Measurements from ENCODE around the gene CDH4. TPM values are rescaled to one million over a fixed set of nuclear protein-coding genes. Genes with fewer than 3 reads are reported as not detected.

Gene CDH4
- total RNA-seq, 1 experiment from 2014 or later: not detected

- no peaks in the 10 kb centered on the region for H3K36me3 ChIP-seq (ENCODE audit: control insufficient read depth, insufficient read depth, low read length)
- ChIA-PET POLR2A (no interaction called here), CTCF (interaction anchor here (0.8 kb wide), 1 partner anchor 54 kb away, joined by 3 read pairs; no protein-coding TSS in a partner anchor)
- peaks cover under 1% of the 10 kb centered on the region; the same call in 1 of the 2 replicates for H3K9me3 ChIP-seq
- H3K27me3 ChIP-seq (replicated peaks; ENCODE audit: control insufficient read depth, insufficient read depth, low read length): no peaks in the 10 kb centered on the region; the same call in none of the 2 replicates
- H3K27ac Mint-ChIP-seq (ENCODE audit: unreplicated experiment): no peak overlapping the region
- no TSS peak for BruUV-seq (replicated peaks)
- no peaks in the 10 kb centered on the region for H3K9me3 Mint-ChIP-seq (ENCODE audit: unreplicated experiment)
- TF ChIP-seq CTCF (IDR thresholded peaks at IDR 0.05; ENCODE audit: insufficient read depth in 1 of 2, low read depth in 1 of 2, low read length in 1 of 2, severe bottlenecking in 1 of 2, unreplicated experiment in 1 of 2): no peak
- intact Hi-C loops (cut with micrococcal nuclease; ENCODE audit: unreplicated experiment): no loop called here
- H3K36me3 Mint-ChIP-seq (ENCODE audit: insufficient read depth, unreplicated experiment): no peaks in the 10 kb centered on the region
- H3K4me1 Mint-ChIP-seq (ENCODE audit: low read depth, unreplicated experiment): no peaks in the 10 kb centered on the region
- peaks cover 21% of the 10 kb centered on the region for H3K27me3 Mint-ChIP-seq (ENCODE audit: insufficient read depth, unreplicated experiment)
- no peak overlapping the region for H3K4me3 ChIP-seq (ENCODE audit: low read depth, low read length)
- no peaks in the 10 kb centered on the region for H3K4me1 ChIP-seq
- no peak overlapping the region for H3K4me3 Mint-ChIP-seq (ENCODE audit: unreplicated experiment)
- no peak for DNase-seq
These were observed 613.3 kb downstream of the CDH4 start for GRCh38 chr20:61865353-61865752.

- no peaks in the 10 kb centered on the region for H3K9me3 Mint-ChIP-seq (ENCODE audit: unreplicated experiment)
- no peak for DNase-seq
- H3K9me3 ChIP-seq: peaks cover 7% of the 10 kb centered on the region; the same call in 1 of the 2 replicates
- intact Hi-C loops (cut with micrococcal nuclease; ENCODE audit: unreplicated experiment): no loop called here
- no TSS peak for BruUV-seq (replicated peaks)
- peaks cover 21% of the 10 kb centered on the region for H3K27me3 Mint-ChIP-seq (ENCODE audit: insufficient read depth, unreplicated experiment)
- no peak overlapping the region for H3K4me3 Mint-ChIP-seq (ENCODE audit: unreplicated experiment)
- ChIA-PET CTCF (no interaction called here), POLR2A (no interaction called here)
- H3K27me3 ChIP-seq (replicated peaks; ENCODE audit: control insufficient read depth, insufficient read depth, low read length): no peaks in the 10 kb centered on the region; the same call in none of the 2 replicates
- no peak for TF ChIP-seq CTCF (IDR thresholded peaks at IDR 0.05; ENCODE audit: insufficient read depth in 1 of 2, low read depth in 1 of 2, low read length in 1 of 2, severe bottlenecking in 1 of 2, unreplicated experiment in 1 of 2)
- no peaks in the 10 kb centered on the region for H3K36me3 Mint-ChIP-seq (ENCODE audit: insufficient read depth, unreplicated experiment)
- H3K4me3 ChIP-seq (ENCODE audit: low read depth, low read length): no peak overlapping the region
- H3K4me1 Mint-ChIP-seq (ENCODE audit: low read depth, unreplicated experiment): no peaks in the 10 kb centered on the region
- no peaks in the 10 kb centered on the region for H3K36me3 ChIP-seq (ENCODE audit: control insufficient read depth, insufficient read depth, low read length)
- H3K4me1 ChIP-seq: no peaks in the 10 kb centered on the region
- no peak overlapping the region for H3K27ac Mint-ChIP-seq (ENCODE audit: unreplicated experiment)
These were observed 614.1 kb downstream of the CDH4 start for GRCh38 chr20:61866165-61866564.

GRCh38 chr20:61868006-61868405 lies 615.9 kb downstream of the CDH4 start:
- no peak for TF ChIP-seq CTCF (IDR thresholded peaks at IDR 0.05; ENCODE audit: insufficient read depth in 1 of 2, low read depth in 1 of 2, low read length in 1 of 2, severe bottlenecking in 1 of 2, unreplicated experiment in 1 of 2)
- no peaks in the 10 kb centered on the region for H3K9me3 Mint-ChIP-seq (ENCODE audit: unreplicated experiment)
- no peak overlapping the region for H3K27ac Mint-ChIP-seq (ENCODE audit: unreplicated experiment)
- Histone ChIP-seq H3K4me3 (ENCODE audit: low read depth, low read length) (no peak overlapping the region), H3K27me3 (replicated peaks; ENCODE audit: control insufficient read depth, insufficient read depth, low read length) (no peaks in the 10 kb centered on the region; the same call in none of the 2 replicates), H3K36me3 (ENCODE audit: control insufficient read depth, insufficient read depth, low read length) (no peaks in the 10 kb centered on the region), H3K4me1 (no peaks in the 10 kb centered on the region), H3K9me3 (peaks cover 13% of the 10 kb centered on the region; the same call in 1 of the 2 replicates)
- peaks cover 27% of the 10 kb centered on the region for H3K27me3 Mint-ChIP-seq (ENCODE audit: insufficient read depth, unreplicated experiment)
- ChIA-PET CTCF (interaction anchor here (0.6 to 1.6 kb wide), 2 partner anchors 19 to 1653 kb away, joined by 3 to 6 read pairs; partner anchors contain the start of gene PPDPF), POLR2A (no interaction called here)
- no peaks in the 10 kb centered on the region for H3K4me1 Mint-ChIP-seq (ENCODE audit: low read depth, unreplicated experiment)
- intact Hi-C loops (cut with micrococcal nuclease; ENCODE audit: unreplicated experiment): no loop called here
- no peaks in the 10 kb centered on the region for H3K36me3 Mint-ChIP-seq (ENCODE audit: insufficient read depth, unreplicated experiment)
- no peak overlapping the region for H3K4me3 Mint-ChIP-seq (ENCODE audit: unreplicated experiment)
- no peak for DNase-seq
- no TSS peak for BruUV-seq (replicated peaks)
